ENCODE data around the gene SMURF2. TPM values are rescaled to one million over a fixed set of nuclear protein-coding genes. Genes with fewer than 3 reads are reported as not detected.
A peak's percentile ranks its signal among the peaks of the same experiment; 100 is the strongest.

The SMURF2 gene
- total and polyA plus RNA-seq, 2 of the 4 experiments (the other 2 are of a cell fraction), result 131 to 774 TPM

DNA sequence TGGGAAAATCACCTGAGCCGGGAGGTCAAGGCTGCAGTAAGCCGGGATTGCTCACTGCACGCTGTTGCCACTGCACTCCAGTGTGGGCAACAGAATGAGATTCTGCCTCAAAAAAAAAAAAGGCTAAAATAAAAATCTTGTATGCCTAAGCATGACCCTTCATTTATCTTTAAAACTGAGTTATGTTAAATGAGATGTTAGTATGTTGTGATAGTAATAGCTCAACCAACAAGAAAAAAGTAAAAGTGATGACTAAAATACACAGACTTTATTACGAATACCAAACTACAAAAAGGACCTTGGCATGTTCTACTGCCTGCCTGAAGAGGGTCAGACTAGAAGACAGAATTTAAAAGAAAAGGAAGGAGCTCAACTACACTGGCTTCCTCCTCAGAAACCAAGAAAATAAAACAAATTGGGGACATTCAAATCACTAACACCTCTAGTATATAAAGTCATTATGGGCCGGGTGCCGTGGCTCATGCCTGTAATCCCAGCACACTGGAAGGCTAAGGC is 4.4 kb downstream of the SMURF2 start:
- Histone ChIP-seq H2AK5ac (ENCODE audit: low read depth, low read length) (no peak overlapping the region), H3K9me3 (ENCODE audit: control insufficient read depth, insufficient read depth, low read length) (0 out of 2 replicates have a peak, but pooled peaks cover 2% of the 10 kb centered on the region), H4K20me1 (ENCODE audit: insufficient read depth, low read length) (peaks cover 66% of the 10 kb centered on the region), H3K4me2 (ENCODE audit: low read depth, low read length) (peak overlapping the region; percentile 94), H3K18ac (ENCODE audit: low read depth, low read length) (peak overlapping the region; percentile 70; the same call in 1 of the 2 replicates), H3K79me1 (ENCODE audit: low read depth in 1 of 2, low read length in 2 of 2) (peaks cover 2 to 4% of the 10 kb centered on the region in 2 experiments; a peak in 3 of 4 replicates), H2BK20ac (ENCODE audit: low read depth, low read length) (no peak overlapping the region), H2BK15ac (ENCODE audit: low read depth, low read length) (no peak overlapping the region), H3K27me3 (ENCODE audit: control insufficient read depth, insufficient read depth, low read length) (no peaks in the 10 kb centered on the region), H3K4me1 (ENCODE audit: control insufficient read depth, insufficient read depth, low read length) (peaks cover 7% of the 10 kb centered on the region), H2BK120ac (ENCODE audit: low read depth, low read length) (peak overlapping the region; percentile 35; the same call in 1 of the 2 replicates), H3K56ac (ENCODE audit: extremely low read depth, insufficient read depth, low read length) (peak overlapping the region; percentile 37; the same call in 1 of the 2 replicates), H4K8ac (ENCODE audit: low read depth in 2 of 2, low read length in 2 of 2) (peak overlapping the region in 1 of 2 experiments; percentile 28; a peak in 1 of 4 replicates), H3K27ac (ENCODE audit: insufficient read depth, low read length) (peak overlapping the region; percentile 60), H2AFZ (replicated peaks; ENCODE audit: low read length, poor library complexity) (no peak overlapping the region), H3K14ac (replicated peaks; ENCODE audit: low read depth, low read length) (peak overlapping the region; percentile 76), H3K4me3 (ENCODE audit: insufficient read depth, low read depth, low read length) (peak overlapping the region; percentile 34; the same call in 1 of the 2 replicates), H3K23ac (ENCODE audit: low read depth, low read length) (peak overlapping the region; percentile 54; the same call in 1 of the 2 replicates), H3K36me3 (ENCODE audit: control insufficient read depth, insufficient read depth, low read length) (peaks cover 8% of the 10 kb centered on the region), H4K91ac (ENCODE audit: insufficient read depth, low read depth, low read length) (no peak overlapping the region), H4K5ac (ENCODE audit: low read depth, low read length) (peak overlapping the region; percentile 30; the same call in 1 of the 2 replicates), H2AK9ac (replicated peaks; ENCODE audit: low read depth, low read length, poor library complexity) (no peak overlapping the region), H2BK5ac (ENCODE audit: low read depth, low read length, poor library complexity, severe bottlenecking) (peak overlapping the region; percentile 97), H3K9ac (ENCODE audit: low read depth, low read length) (peak overlapping the region; percentile 32; the same call in 1 of the 2 replicates), H3K9me1 (ENCODE audit: insufficient read depth, low read length) (no peaks in the 10 kb centered on the region), H3K4ac (ENCODE audit: low read depth, low read length) (peak overlapping the region; percentile 56; the same call in 1 of the 2 replicates)
- CTCF ChIA-PET, result interaction anchor here (1.1 kb wide), 1 partner anchor 10 kb away, joined by 3 read pairs; no protein-coding TSS in a partner anchor
- dilution Hi-C loops (cut with HindIII; ENCODE audit: low sequenced_read_pairs, unreplicated experiment), result no loop called here
- POLR2A ChIA-PET (ENCODE audit: unreplicated experiment), result interaction anchor here (0.6 to 1.1 kb wide), 3 partner anchors 8 to 51 kb away, joined by 3 to 4 read pairs (median 4); no protein-coding TSS in a partner anchor
- in situ Hi-C loops (cut with MboI; ENCODE audit: low sequenced_read_pairs), result no loop called here
- intact Hi-C loops (cut with micrococcal nuclease), result no loop called here
- 70% methylated on average over 2 of the region's 6 CpGs; no CpG with 5 or more reads in 1 of the 2 experiments for WGBS, 2 experiments (ENCODE audit: extremely low coverage in 2 of 2, insufficient read length in 1 of 2)
- no TSS peak for BruUV-seq (replicated peaks)
- ATAC-seq (ENCODE audit: low read depth), result no peak
- no peak for DNase-seq
- TF ChIP-seq SMC3 (IDR thresholded peaks at IDR 0.05; ENCODE audit: low read depth, low read length), result no peak
- no peak for TF ChIP-seq POLR2A (IDR thresholded peaks at IDR 0.05; ENCODE audit: low read depth, low read length)
- no peak for TF ChIP-seq MAFK (IDR thresholded peaks at IDR 0.05; ENCODE audit: low read depth, low read length)

All from IMR-90 (cell line).